Osteocyte (in vitro differentiated cells): ENCODE results near the gene FAHD1. TPM values are rescaled to one million over a fixed set of nuclear protein-coding genes. Genes with fewer than 3 reads are reported as not detected.

Source experiments
- DNase-seq: peaks from one replicate; pipeline ENCODE4 v3.0.0; 2021; ENCODE audit warnings: mixed read lengths; ENCODE audit not compliant: unreplicated experiment; ENCODE audit errors: extremely low spot score
- H3K27ac Mint-ChIP-seq: one replicate; pipeline ENCODE4 v1.8.0; 2021; ENCODE audit warnings: mild to moderate bottlenecking, mixed read lengths; ENCODE audit not compliant: unreplicated experiment
- H3K27me3 Mint-ChIP-seq: one replicate; pipeline ENCODE4 v1.8.0; 2021; ENCODE audit warnings: mixed read lengths; ENCODE audit not compliant: unreplicated experiment
- H3K36me3 Mint-ChIP-seq: one replicate; pipeline ENCODE4 v1.8.0; 2021; ENCODE audit warnings: mixed read lengths; ENCODE audit not compliant: unreplicated experiment
- H3K4me1 Mint-ChIP-seq: one replicate; pipeline ENCODE4 v1.8.0; 2021; ENCODE audit warnings: mixed read lengths; ENCODE audit not compliant: unreplicated experiment
- H3K4me3 Mint-ChIP-seq: one replicate; pipeline ENCODE4 v1.8.0; 2021; ENCODE audit warnings: mild to moderate bottlenecking, moderate library complexity, mixed read lengths; ENCODE audit not compliant: unreplicated experiment
- H3K9me3 Mint-ChIP-seq: one replicate; pipeline ENCODE4 v1.8.0; 2021; ENCODE audit warnings: mixed read lengths; ENCODE audit not compliant: unreplicated experiment
- CTCF ChIP-seq: fragments of 200-600 bp; sonication (generic); IDR thresholded peaks from 2 replicates; pipeline ENCODE4 v1.5.0; 2021; ENCODE audit warnings: antibody characterized with exemption, mild to moderate bottlenecking, moderate library complexity
- total RNA-seq: library from RNA; stranded (reverse); gene quantifications from 2 replicates; pipeline ENCODE4 v1.2.1, GENCODE V29; 2021

FAHD1 gene
- total RNA-seq, 1 donor from 2014 or later, result 25.9 TPM

- H3K4me3 Mint-ChIP-seq, result no peak overlapping the region
- H3K27ac Mint-ChIP-seq, result no peak overlapping the region
- no peak for TF ChIP-seq CTCF
- H3K9me3 Mint-ChIP-seq, result no peaks in the 10 kb centered on the region
- H3K27me3 Mint-ChIP-seq, result no peaks in the 10 kb centered on the region
- H3K4me1 Mint-ChIP-seq, result peaks cover 18% of the 10 kb centered on the region
- peaks cover 11% of the 10 kb centered on the region for H3K36me3 Mint-ChIP-seq
- no peak for DNase-seq
Observed at GRCh38 chr16:1832838-1833454, 5.9 kb downstream of the FAHD1 start.

- no peak for DNase-seq
- H3K36me3 Mint-ChIP-seq, result peaks cover 10% of the 10 kb centered on the region
- H3K27ac Mint-ChIP-seq, result no peak overlapping the region
- TF ChIP-seq CTCF, result no peak
- no peaks in the 10 kb centered on the region for H3K27me3 Mint-ChIP-seq
- no peaks in the 10 kb centered on the region for H3K9me3 Mint-ChIP-seq
- H3K4me3 Mint-ChIP-seq, result no peak overlapping the region
- peaks cover 8% of the 10 kb centered on the region for H3K4me1 Mint-ChIP-seq
Observed at GRCh38 chr16:1834096-1834495, 7.1 kb downstream of the FAHD1 start.

- H3K4me3 Mint-ChIP-seq, result no peak overlapping the region
- H3K36me3 Mint-ChIP-seq, result no peaks in the 10 kb centered on the region
- no peak overlapping the region for H3K27ac Mint-ChIP-seq
- TF ChIP-seq CTCF, result no peak
- H3K9me3 Mint-ChIP-seq, result no peaks in the 10 kb centered on the region
- no peaks in the 10 kb centered on the region for H3K27me3 Mint-ChIP-seq
- H3K4me1 Mint-ChIP-seq, result peaks cover 2% of the 10 kb centered on the region
- peak; percentile 63 for DNase-seq
Observed at GRCh38 chr16:1839554-1839953, 12.5 kb downstream of the FAHD1 start.

- Mint-ChIP-seq H3K36me3 (no peaks in the 10 kb centered on the region), H3K27me3 (peaks cover 15% of the 10 kb centered on the region), H3K27ac (no peak overlapping the region), H3K9me3 (no peaks in the 10 kb centered on the region), H3K4me3 (no peak overlapping the region), H3K4me1 (no peaks in the 10 kb centered on the region)
- DNase-seq, result no peak
- no peak for TF ChIP-seq CTCF
Observed at GRCh38 chr16:1845985-1846384, 19.0 kb downstream of the FAHD1 start.

- Mint-ChIP-seq H3K4me3 (no peak overlapping the region), H3K27me3 (peaks cover 19% of the 10 kb centered on the region), H3K27ac (no peak overlapping the region), H3K4me1 (no peaks in the 10 kb centered on the region), H3K36me3 (no peaks in the 10 kb centered on the region), H3K9me3 (no peaks in the 10 kb centered on the region)
- no peak for TF ChIP-seq CTCF
- no peak for DNase-seq
Observed at GRCh38 chr16:1846416-1846815, 19.4 kb downstream of the FAHD1 start.
